Activated CD4-positive, alpha-beta memory T cell treated with anti-CD3 and anti-CD28 coated beads, Interleukin-2, amount 10 ng/mL, durations not matched to agents 7 days and 5 days (primary cell): ENCODE data around the gene OSBP2. TPM values are rescaled to one million over a fixed set of nuclear protein-coding genes. Genes with fewer than 3 reads are reported as not detected.

ENCODE experiments used
- CTCF ChIA-PET: fragments of 350-600 bp; sonication (Branson Sonifier 250); formaldehyde crosslinking; loops from one replicate; lab custom pipeline; 2021; ENCODE audit warnings: antibody characterized with exemption, inconsistent platforms; lab: Charles Lee
- POLR2A ChIA-PET: fragments of 350-600 bp; sonication (Branson Sonifier 250); formaldehyde crosslinking; loops from one replicate; lab custom pipeline; 2021; ENCODE audit warnings: antibody characterized with exemption; lab: Charles Lee
- DNase-seq: peaks from one replicate; pipeline ENCODE4 v3.0.0-alpha.2; 2020
- H3K27ac Mint-ChIP-seq: one replicate; pipeline ENCODE4 v1.8.0; 2021; ENCODE audit warnings: mild to moderate bottlenecking, mixed read lengths
- H3K27me3 Mint-ChIP-seq: one replicate; pipeline ENCODE4 v1.8.0; 2021; ENCODE audit warnings: mixed read lengths
- H3K36me3 Mint-ChIP-seq: one replicate; pipeline ENCODE4 v1.8.0; 2021; ENCODE audit warnings: low read depth, mixed read lengths
- H3K4me1 Mint-ChIP-seq: one replicate; pipeline ENCODE4 v1.8.0; 2021; ENCODE audit warnings: mixed read lengths
- H3K4me3 Mint-ChIP-seq: one replicate; pipeline ENCODE4 v1.8.0; 2021; ENCODE audit warnings: mild to moderate bottlenecking, mixed read lengths
- H3K9me3 Mint-ChIP-seq: one replicate; pipeline ENCODE4 v1.8.0; 2021; ENCODE audit warnings: mixed read lengths
- total RNA-seq, 2 experiments: library from RNA; stranded (reverse); gene quantifications; one replicate each; pipeline ENCODE4 v1.2.3, GENCODE V29; 2021

OSBP2 gene
- total RNA-seq, 2 experiments from 2014 or later: 4.8 to 5.0 TPM

DNA sequence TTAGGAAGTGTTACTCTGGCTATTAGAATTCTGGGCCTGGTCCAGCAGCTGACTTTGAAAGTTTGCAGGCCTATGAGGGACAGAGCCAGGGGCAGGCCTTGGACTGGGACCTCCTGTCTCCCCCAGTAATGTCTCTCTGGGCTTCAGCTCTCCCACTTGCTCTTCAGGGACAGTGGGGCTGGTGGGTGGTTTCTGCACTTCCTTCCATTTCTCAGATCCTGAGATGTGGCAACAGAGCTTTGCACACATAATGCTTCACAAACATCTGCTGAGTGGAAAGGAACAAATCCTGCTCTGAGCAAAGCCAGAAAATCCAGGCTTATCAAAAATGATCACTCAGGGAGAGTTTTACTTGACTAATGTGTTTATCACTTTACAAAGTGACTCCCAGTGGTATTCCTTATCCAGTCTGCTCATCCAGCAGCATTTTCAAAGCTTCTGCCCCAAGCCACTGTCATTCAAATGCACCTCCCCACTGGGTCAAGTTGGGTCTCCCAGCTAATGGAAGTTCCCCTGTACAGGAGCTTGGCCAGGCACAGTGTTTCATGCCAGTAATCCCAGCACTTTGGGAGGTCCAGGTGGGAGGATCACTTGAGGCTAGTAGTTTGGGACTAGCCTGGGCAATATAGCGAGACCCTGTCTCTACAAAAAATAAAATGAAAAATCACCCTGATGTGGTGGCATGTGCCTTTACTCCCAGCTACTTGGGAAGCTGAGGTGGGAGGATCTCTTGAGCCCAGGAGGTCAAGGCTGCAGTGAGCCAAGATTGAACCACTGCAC lies 13.5 kb upstream of the OSBP2 start:
- no peaks in the 10 kb centered on the region for H3K36me3 Mint-ChIP-seq
- peaks cover 26% of the 10 kb centered on the region for H3K27me3 Mint-ChIP-seq
- no peak overlapping the region for H3K4me3 Mint-ChIP-seq
- ChIA-PET CTCF (interaction anchor here (1.1 kb wide), 1 partner anchor 73 kb away, joined by 3 read pairs; no protein-coding TSS in a partner anchor), POLR2A (no interaction called here)
- H3K9me3 Mint-ChIP-seq: no peaks in the 10 kb centered on the region
- no peak overlapping the region for H3K27ac Mint-ChIP-seq
- peaks cover 3% of the 10 kb centered on the region for H3K4me1 Mint-ChIP-seq
- DNase-seq: no peak

DNA sequence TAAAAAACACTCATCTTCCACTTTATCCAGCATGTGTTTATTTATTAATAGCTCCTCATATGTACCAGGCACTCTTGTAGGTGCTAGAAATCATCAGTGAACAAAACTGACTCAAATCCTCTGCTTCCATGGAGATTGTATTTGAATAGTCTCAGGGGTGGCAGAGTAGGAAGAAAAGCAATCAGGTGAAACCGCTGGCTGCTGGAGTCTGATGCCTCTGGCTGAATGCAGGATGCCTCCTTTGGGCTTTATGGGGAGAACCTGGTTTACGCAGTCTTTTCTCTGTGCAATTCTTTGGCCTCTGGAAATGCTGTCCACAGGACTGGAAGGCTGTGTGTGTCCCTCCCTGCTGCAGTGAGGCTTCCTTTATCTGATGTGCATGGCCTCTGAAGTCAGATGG lies 12.8 kb upstream of the OSBP2 start:
- H3K27me3 Mint-ChIP-seq: peaks cover 20% of the 10 kb centered on the region
- DNase-seq: no peak
- no peak overlapping the region for H3K4me3 Mint-ChIP-seq
- CTCF ChIA-PET: interaction anchor here (1.1 kb wide), 1 partner anchor 73 kb away, joined by 3 read pairs; no protein-coding TSS in a partner anchor
- H3K9me3 Mint-ChIP-seq: no peaks in the 10 kb centered on the region
- H3K27ac Mint-ChIP-seq: no peak overlapping the region
- POLR2A ChIA-PET: no interaction called here
- peaks cover 3% of the 10 kb centered on the region for H3K4me1 Mint-ChIP-seq
- no peaks in the 10 kb centered on the region for H3K36me3 Mint-ChIP-seq

DNA sequence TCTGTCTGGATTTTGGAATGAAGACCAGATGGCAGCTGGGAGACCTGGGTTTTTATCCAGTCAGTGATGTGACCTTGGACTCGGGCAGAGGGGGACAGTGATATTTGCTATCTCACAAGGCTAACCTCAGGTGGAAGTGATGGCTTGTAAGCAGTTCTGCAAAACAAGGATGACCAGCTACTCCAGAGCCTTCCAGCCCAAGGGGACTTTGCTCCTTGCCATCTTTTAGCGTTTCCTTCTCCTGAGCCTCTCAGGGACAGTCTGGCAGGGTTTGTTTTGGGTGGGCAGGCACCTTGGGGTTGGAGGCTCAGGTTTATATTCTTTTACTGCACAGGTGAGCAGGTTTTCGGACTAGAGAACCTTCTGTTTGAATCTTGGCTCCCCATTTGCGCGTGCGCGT lies 9.5 kb upstream of the OSBP2 start:
- H3K36me3 Mint-ChIP-seq: no peaks in the 10 kb centered on the region
- DNase-seq: no peak

DNA sequence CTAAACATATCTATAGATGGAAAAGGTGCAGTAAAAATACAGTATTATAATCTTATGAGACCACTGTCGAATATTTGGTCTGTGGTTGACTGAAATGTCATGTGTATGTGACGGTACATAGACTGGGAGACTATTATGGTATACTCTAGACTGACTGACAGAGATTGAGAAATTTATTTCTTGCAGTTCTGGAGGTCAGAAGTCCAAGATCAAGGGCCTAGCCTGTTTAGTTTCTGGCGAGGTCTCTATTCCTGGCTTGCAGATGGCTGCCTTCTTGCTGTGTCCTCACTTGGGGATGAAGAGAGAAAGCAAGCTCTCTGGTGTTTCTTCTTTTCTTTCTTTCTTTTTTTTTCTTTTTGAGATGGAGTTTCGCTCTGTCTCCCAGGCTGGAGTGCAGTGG lies 7.3 kb upstream of the OSBP2 start:
- H3K27ac Mint-ChIP-seq: no peak overlapping the region
- peaks cover 2% of the 10 kb centered on the region for H3K27me3 Mint-ChIP-seq
- H3K4me3 Mint-ChIP-seq: no peak overlapping the region
- ChIA-PET POLR2A (no interaction called here), CTCF (interaction anchor here (0.7 kb wide), 1 partner anchor 996 kb away, joined by 3 read pairs; no protein-coding TSS in a partner anchor)
- DNase-seq: no peak
- no peaks in the 10 kb centered on the region for H3K9me3 Mint-ChIP-seq
- H3K36me3 Mint-ChIP-seq: no peaks in the 10 kb centered on the region
- H3K4me1 Mint-ChIP-seq: peaks cover 2% of the 10 kb centered on the region

More for the DNA sequence above, 9.5 kb upstream of the OSBP2 start:
- Mint-ChIP-seq H3K9me3 (no peaks in the 10 kb centered on the region), H3K27me3 (peaks cover 2% of the 10 kb centered on the region), H3K4me3 (no peak overlapping the region), H3K27ac (no peak overlapping the region), H3K4me1 (peaks cover 2% of the 10 kb centered on the region)
- POLR2A ChIA-PET: no interaction called here
- CTCF ChIA-PET: interaction anchor here (0.7 kb wide), 1 partner anchor 17 kb away, joined by 3 read pairs; no protein-coding TSS in a partner anchor

DNA sequence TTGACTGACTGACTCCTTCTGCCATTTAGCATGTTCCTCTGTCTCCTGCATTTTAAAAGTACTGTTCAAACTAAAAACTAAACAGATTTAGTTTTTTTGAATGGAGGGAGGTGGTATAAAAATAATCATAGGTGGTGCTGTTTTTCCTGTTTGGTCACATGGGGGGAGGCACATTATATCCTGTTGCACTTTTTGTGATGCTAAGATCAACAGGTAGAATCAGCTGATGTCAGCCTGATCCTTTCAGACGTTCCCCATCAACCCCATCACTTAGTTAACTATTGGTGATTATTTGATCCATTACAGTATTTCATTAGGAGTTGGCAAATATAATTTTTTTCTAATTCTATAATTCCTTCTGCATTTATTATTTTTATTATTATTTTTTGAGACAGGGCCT lies 5.1 kb upstream of the OSBP2 start:
- H3K27me3 Mint-ChIP-seq: peaks cover 2% of the 10 kb centered on the region
- no peaks in the 10 kb centered on the region for H3K36me3 Mint-ChIP-seq
- ChIA-PET CTCF (interaction anchor here (0.6 to 1.4 kb wide), 3 partner anchors 55 to 66 kb away, joined by 3 to 5 read pairs (median 3); no protein-coding TSS in a partner anchor), POLR2A (no interaction called here)
- no peak for DNase-seq
- H3K4me1 Mint-ChIP-seq: peaks cover 12% of the 10 kb centered on the region
- H3K4me3 Mint-ChIP-seq: no peak overlapping the region
- no peaks in the 10 kb centered on the region for H3K9me3 Mint-ChIP-seq
- no peak overlapping the region for H3K27ac Mint-ChIP-seq

DNA sequence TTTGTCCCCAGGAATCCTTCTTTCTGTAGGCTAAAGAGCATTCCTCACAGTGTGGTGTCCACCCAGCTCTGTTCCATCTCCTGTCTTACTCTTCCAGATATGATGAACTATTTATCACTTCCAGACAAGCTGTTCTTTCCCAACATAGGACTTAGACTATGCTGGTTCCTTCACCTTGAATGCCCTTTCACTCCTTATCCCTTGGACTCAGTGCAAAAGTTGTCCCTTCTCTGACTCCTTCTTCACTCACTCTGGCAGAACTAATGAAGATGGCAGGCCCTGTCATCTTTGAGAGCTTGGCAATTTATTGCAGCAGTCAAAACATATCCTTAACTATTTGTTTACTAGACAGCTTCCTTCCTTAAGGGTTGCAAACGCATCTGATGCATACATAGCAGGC lies 3.5 kb upstream of the OSBP2 start:
- H3K4me1 Mint-ChIP-seq: peaks cover 23% of the 10 kb centered on the region
- H3K27ac Mint-ChIP-seq: no peak overlapping the region
- ChIA-PET POLR2A (interaction anchor here (1.0 kb wide), 1 partner anchor 24 kb away, joined by 3 read pairs; no protein-coding TSS in a partner anchor), CTCF (interaction anchor here (0.9 to 1.4 kb wide), 2 partner anchors 57 to 64 kb away, joined by 3 to 5 read pairs; no protein-coding TSS in a partner anchor)
- DNase-seq: no peak
- no peaks in the 10 kb centered on the region for H3K9me3 Mint-ChIP-seq
- H3K4me3 Mint-ChIP-seq: no peak overlapping the region
- no peaks in the 10 kb centered on the region for H3K36me3 Mint-ChIP-seq
- H3K27me3 Mint-ChIP-seq: no peaks in the 10 kb centered on the region

DNA sequence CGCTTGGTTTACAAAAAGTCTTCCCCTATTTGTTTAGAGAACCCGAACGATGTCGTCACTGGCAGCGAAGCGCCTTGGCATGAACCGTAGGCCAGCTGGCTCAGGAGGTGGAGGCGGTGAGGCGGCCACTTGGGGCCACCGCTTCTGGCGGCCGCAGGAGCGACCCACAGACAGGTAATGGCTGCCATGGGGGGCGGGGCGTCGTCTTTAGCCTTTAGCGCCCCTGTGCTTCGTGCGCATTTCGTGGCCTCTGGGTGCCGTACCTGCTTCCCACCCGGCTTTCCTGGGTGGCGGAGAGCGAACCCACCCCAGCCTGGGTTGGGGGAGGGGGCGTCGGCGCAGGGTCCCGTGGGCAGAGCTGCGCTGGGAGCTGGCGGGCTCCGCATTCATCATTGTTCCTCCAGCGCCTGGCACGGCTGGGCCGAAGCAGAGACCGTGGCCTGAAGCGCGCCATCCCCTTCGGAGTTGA lies 469 bp upstream of the OSBP2 start:
- peaks cover 25% of the 10 kb centered on the region for H3K4me1 Mint-ChIP-seq
- H3K36me3 Mint-ChIP-seq: no peaks in the 10 kb centered on the region
- H3K27ac Mint-ChIP-seq: peak overlapping the region; percentile 53
- peak overlapping the region; percentile 87 for H3K4me3 Mint-ChIP-seq
- no peaks in the 10 kb centered on the region for H3K9me3 Mint-ChIP-seq
- DNase-seq: peak; percentile 69
- POLR2A ChIA-PET: interaction anchor here (1.0 to 2.4 kb wide), 7 partner anchors 12 to 59 kb away, joined by 3 to 11 read pairs (median 4); no protein-coding TSS in a partner anchor
- CTCF ChIA-PET: interaction anchor here (0.6 to 1.7 kb wide), 3 partner anchors 60 to 228 kb away, joined by 3 to 11 read pairs (median 5); no protein-coding TSS in a partner anchor
- no peaks in the 10 kb centered on the region for H3K27me3 Mint-ChIP-seq

DNA sequence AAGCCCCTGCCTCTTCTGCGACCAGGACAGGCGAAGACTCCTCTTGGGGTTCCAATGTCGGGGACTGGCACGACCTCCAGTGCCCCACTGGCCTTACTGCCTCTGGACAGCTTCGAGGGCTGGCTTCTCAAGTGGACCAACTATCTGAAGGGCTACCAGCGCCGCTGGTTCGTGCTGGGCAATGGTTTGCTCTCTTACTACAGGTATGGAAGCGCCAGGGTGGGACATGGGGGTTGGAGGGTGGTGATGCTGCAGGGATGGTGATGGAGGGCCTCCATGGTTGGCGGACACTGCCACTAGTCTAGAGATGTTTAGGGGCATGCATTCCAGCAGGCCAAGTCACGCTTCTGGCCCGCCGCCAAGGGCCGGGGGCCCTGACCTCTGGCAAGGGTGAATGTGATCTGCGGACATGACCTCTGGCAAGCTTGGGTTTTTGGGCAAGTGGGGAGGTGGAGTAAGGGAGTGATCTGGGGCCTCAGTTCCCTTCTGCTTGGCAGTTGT lies 727 bp downstream of the OSBP2 start:
- DNase-seq: no peak
- CTCF ChIA-PET: interaction anchor here (1.1 to 1.4 kb wide), 3 partner anchors 50 to 60 kb away, joined by 4 to 6 read pairs (median 5); no protein-coding TSS in a partner anchor
- Mint-ChIP-seq H3K4me3 (peak overlapping the region; percentile 73), H3K27me3 (no peaks in the 10 kb centered on the region), H3K36me3 (no peaks in the 10 kb centered on the region), H3K27ac (no peak overlapping the region), H3K4me1 (peaks cover 23% of the 10 kb centered on the region), H3K9me3 (no peaks in the 10 kb centered on the region)
- POLR2A ChIA-PET: interaction anchor here (0.6 to 2.4 kb wide), 3 partner anchors 15 to 48 kb away, joined by 3 to 11 read pairs (median 3); no protein-coding TSS in a partner anchor

DNA sequence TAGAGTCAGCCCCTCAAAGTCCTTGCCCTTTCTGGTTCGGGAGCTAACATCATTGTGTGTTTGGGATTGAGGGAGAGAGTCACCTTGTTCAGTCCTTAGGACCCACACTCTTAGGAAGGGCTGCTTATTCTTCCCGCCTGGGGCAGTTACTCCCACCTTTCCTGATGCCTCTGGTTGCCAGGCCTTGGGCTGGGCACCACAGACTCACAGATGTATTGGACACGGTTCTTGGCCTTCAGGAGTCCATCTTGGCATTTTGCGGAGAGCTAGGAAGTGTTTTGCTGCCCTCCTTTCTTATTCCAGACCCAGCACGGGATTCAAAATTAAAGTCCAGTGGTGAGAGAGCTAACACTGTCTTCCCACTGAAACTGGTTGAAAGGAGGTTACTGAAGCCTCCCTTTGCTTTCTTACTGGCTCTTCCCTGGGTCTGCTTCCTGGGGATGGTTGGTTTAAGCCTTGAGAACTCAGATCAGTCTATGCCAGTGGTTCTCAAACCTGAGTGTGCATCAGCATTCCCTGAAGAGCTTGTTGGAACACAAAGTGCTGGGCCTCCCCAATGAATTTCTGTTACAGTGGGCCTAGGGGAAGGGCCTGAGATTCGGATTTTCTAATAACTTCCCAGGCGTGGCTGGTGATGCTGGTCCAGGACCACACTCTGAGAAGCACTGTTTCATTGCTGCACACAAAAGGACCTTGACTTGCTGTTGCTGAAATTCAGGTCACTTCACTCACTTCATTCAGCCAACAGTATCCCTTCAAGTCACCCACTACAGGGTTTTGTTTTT lies 1.4 kb downstream of the OSBP2 start:
- H3K36me3 Mint-ChIP-seq: no peaks in the 10 kb centered on the region
- DNase-seq: no peak
- peaks cover 23% of the 10 kb centered on the region for H3K4me1 Mint-ChIP-seq
- no peak overlapping the region for H3K27ac Mint-ChIP-seq
- no peaks in the 10 kb centered on the region for H3K9me3 Mint-ChIP-seq
- ChIA-PET CTCF (interaction anchor here (1.1 to 1.4 kb wide), 3 partner anchors 49 to 61 kb away, joined by 4 to 6 read pairs (median 5); no protein-coding TSS in a partner anchor), POLR2A (interaction anchor here (1.2 to 2.4 kb wide), 2 partner anchors 14 to 48 kb away, joined by 3 to 11 read pairs; no protein-coding TSS in a partner anchor)
- no peaks in the 10 kb centered on the region for H3K27me3 Mint-ChIP-seq
- H3K4me3 Mint-ChIP-seq: peak overlapping the region; percentile 73

DNA sequence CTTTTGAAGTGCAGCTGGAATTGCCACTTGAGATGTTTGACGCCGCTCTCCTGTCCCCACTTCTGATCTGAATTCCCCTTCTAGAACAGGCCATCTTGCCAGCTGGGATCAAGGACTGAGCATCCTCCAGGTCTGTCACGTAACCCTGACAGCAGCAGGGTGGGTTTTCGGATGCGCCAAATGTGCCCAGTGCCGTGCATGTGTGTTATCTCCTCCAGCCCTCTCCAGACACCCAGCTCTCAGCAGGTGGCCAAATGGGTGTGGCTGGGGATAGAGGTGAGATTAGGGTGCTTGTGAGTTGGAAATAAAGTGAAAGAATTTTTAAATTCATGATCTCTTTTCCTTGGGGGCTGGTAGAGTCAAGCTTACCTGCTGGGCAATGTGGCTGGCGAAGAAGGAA lies 3.3 kb downstream of the OSBP2 start:
- DNase-seq: no peak
- H3K27ac Mint-ChIP-seq: no peak overlapping the region
- no peaks in the 10 kb centered on the region for H3K27me3 Mint-ChIP-seq
- peaks cover 24% of the 10 kb centered on the region for H3K4me1 Mint-ChIP-seq
- no peak overlapping the region for H3K4me3 Mint-ChIP-seq
- no peaks in the 10 kb centered on the region for H3K36me3 Mint-ChIP-seq
- ChIA-PET CTCF (no interaction called here), POLR2A (interaction anchor here (1.2 to 1.3 kb wide), 2 partner anchors 44 to 63 kb away, joined by 3 read pairs; no protein-coding TSS in a partner anchor)
- H3K9me3 Mint-ChIP-seq: no peaks in the 10 kb centered on the region

DNA sequence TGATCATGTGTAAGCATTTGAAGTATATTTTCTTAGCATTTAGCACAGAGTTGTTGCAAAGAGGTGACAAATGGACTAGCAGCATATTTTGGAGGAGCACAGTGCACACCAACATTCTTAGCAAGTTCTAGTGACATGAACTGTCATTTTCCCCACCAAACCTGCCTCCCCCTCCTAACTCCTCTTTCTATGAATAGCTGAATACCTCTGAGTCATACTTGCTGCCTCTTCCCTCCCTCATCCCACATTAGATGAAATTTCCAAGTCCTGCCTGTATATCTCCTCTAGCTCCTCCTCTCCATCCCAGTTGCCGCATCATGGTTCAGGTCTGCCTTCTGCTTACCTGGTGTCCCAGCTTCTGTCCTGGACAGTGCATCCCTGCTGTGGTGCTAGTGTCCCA lies 7.2 kb downstream of the OSBP2 start:
- CTCF ChIA-PET: interaction anchor here (1.3 kb wide), 1 partner anchor 67 kb away, joined by 6 read pairs; the partner anchor contains the start of gene SLC35E4
- POLR2A ChIA-PET: interaction anchor here (1.0 to 1.2 kb wide), 2 partner anchors 39 to 53 kb away, joined by 3 read pairs; no protein-coding TSS in a partner anchor
- DNase-seq: no peak
- Mint-ChIP-seq H3K9me3 (no peaks in the 10 kb centered on the region), H3K36me3 (no peaks in the 10 kb centered on the region), H3K27me3 (no peaks in the 10 kb centered on the region), H3K4me1 (peaks cover 28% of the 10 kb centered on the region), H3K4me3 (no peak overlapping the region), H3K27ac (no peak overlapping the region)

DNA sequence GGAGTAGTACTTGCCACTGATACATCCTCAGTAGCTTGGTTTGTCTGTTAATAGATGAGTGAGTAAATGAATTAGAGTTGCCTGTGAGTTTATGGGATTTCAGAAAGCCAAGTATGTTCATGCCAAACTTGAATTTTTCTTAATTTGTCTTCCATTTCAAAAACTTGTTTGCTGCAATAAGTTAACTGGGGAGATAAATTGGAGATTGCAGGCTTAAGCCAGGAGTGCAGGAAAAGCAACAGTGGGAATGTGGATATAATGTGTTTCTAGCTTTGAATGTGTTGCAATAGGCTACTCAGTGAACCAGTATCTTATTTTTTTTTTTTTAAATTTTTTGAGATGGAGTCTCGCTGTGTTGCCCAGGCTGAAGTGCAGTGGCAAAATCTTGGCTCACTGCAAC lies 8.2 kb downstream of the OSBP2 start:
- Mint-ChIP-seq H3K36me3 (no peaks in the 10 kb centered on the region), H3K9me3 (no peaks in the 10 kb centered on the region), H3K4me1 (peaks cover 28% of the 10 kb centered on the region), H3K27ac (no peak overlapping the region), H3K4me3 (no peak overlapping the region), H3K27me3 (no peaks in the 10 kb centered on the region)
- no peak for DNase-seq
- CTCF ChIA-PET: interaction anchor here (0.9 kb wide), 1 partner anchor 218 kb away, joined by 3 read pairs; no protein-coding TSS in a partner anchor
- POLR2A ChIA-PET: interaction anchor here (1.0 kb wide), 1 partner anchor 38 kb away, joined by 3 read pairs; no protein-coding TSS in a partner anchor
